ENCODE data around the gene EPB41L4A.

GRCh38 chr5:112349371-112349770 lies 69.7 kb downstream of the EPB41L4A start:
- TF ChIP-seq CTCF (IDR thresholded peaks at IDR 0.05; ENCODE audit: insufficient read depth, low read length) (no peak), REST (IDR thresholded peaks at IDR 0.05; ENCODE audit: insufficient replicate concordance, low read depth) (no peak), GABPA (IDR thresholded peaks at IDR 0.05; ENCODE audit: low read depth) (no peak), POLR2AphosphoS5 (IDR thresholded peaks at IDR 0.05; ENCODE audit: low read depth) (no peak), SPI1 (IDR thresholded peaks at IDR 0.05; ENCODE audit: borderline replicate concordance, low read depth) (no peak)

All from HL-60 (cell line).